SU-DHL-6 (cell line): ENCODE results near the gene SMG7.

Experiments
- H2AFZ ChIP-seq: fragments of 200-600 bp; sonication (generic); 2 replicates; pipeline ENCODE4 v1.6.1; 2014; ENCODE audit warnings: low read depth, mild to moderate bottlenecking, moderate library complexity, mixed read lengths, antibody characterized with exemption, low read length; ENCODE audit not compliant: severe bottlenecking
- H3F3A ChIP-seq: fragments of 200-600 bp; shearing (Covaris generic); 2 replicates; pipeline ENCODE4 v1.6.0; 2016; ENCODE audit warnings: antibody characterized with exemption, mild to moderate bottlenecking; ENCODE audit not compliant: insufficient read depth
- H3K27ac ChIP-seq: fragments of 200-600 bp; sonication (generic); 2 replicates; pipeline ENCODE4 v1.5.1; 2016; ENCODE audit warnings: low read depth, mild to moderate bottlenecking, low read length, moderate library complexity, mixed read lengths
- H3K27me3 ChIP-seq: fragments of 200-600 bp; sonication (generic), shearing (Covaris generic); 2 replicates; pipeline ENCODE4 v1.6.0; 2014; ENCODE audit warnings: mild to moderate bottlenecking, low read length
- H3K36me3 ChIP-seq: fragments of 200-600 bp; sonication (generic); 2 replicates; pipeline ENCODE4 v1.6.1; 2014; ENCODE audit warnings: mild to moderate bottlenecking, low read length, mixed read lengths
- H3K4me2 ChIP-seq: fragments of 300-600, 200-600 bp; shearing (Covaris generic), sonication (generic); 2 replicates; pipeline ENCODE4 v1.6.0; 2014; ENCODE audit warnings: low read length, low read depth, mild to moderate bottlenecking; ENCODE audit not compliant: poor library complexity, severe bottlenecking
- H3K4me3 ChIP-seq: fragments of 200-600 bp; sonication (generic); 2 replicates; pipeline ENCODE4 v1.5.1; 2014; ENCODE audit warnings: antibody characterized with exemption, low read length, mild to moderate bottlenecking, mixed read lengths; ENCODE audit not compliant: insufficient read depth, poor library complexity, severe bottlenecking
- H3K79me2 ChIP-seq: fragments of 200-600 bp; sonication (generic); 2 replicates; pipeline ENCODE4 v1.6.1; 2014; ENCODE audit warnings: mild to moderate bottlenecking, low read length, moderate library complexity; ENCODE audit not compliant: insufficient read depth
- H3K9ac ChIP-seq: fragments of 200-600 bp; sonication (generic); 2 replicates; pipeline ENCODE4 v1.7.0; 2014; ENCODE audit warnings: mild to moderate bottlenecking, low read length
- H3K9me2 ChIP-seq: fragments of 200-600 bp; sonication (generic); replicated peaks from 2 replicates; pipeline ENCODE4 v1.6.1; 2014; ENCODE audit warnings: low read length; ENCODE audit not compliant: insufficient read depth
- H3K9me3 ChIP-seq: fragments of 200-600 bp; sonication (generic); 2 replicates; pipeline ENCODE4 v1.6.1; 2014; ENCODE audit warnings: low read length, mixed read lengths; ENCODE audit not compliant: insufficient read depth
- H4K20me1 ChIP-seq: fragments of 200-600 bp; sonication (generic); 2 replicates; pipeline ENCODE4 v1.6.1; 2014; ENCODE audit warnings: low read depth, mild to moderate bottlenecking, antibody characterized with exemption, low read length, moderate library complexity, mixed read lengths
- CTCF ChIP-seq: fragments of 200-600 bp; sonication (generic); IDR thresholded peaks from one replicate; pipeline ENCODE4 v1.5.1; 2017; ENCODE audit warnings: antibody characterized with exemption, mild to moderate bottlenecking, low read length, moderate library complexity; ENCODE audit not compliant: insufficient read depth, poor library complexity, severe bottlenecking
- EZH2phosphoT487 ChIP-seq: fragments of 200-600 bp; sonication (generic), shearing (Covaris generic); conservative IDR thresholded peaks from 2 replicates; pipeline ENCODE4 v1.6.1; 2018; ENCODE audit warnings: mild to moderate bottlenecking, antibody characterized with exemption, low read length, moderate library complexity, mixed read lengths

The SMG7 gene

GRCh38 chr1:183572721-183573120 is 100.4 kb downstream of the SMG7 start:
- no peaks in the 10 kb centered on the region for H3K9me3 ChIP-seq
- H3F3A ChIP-seq = no peaks in the 10 kb centered on the region
- H3K4me2 ChIP-seq = no peak overlapping the region
- H4K20me1 ChIP-seq = no peaks in the 10 kb centered on the region
- H3K79me2 ChIP-seq = no peaks in the 10 kb centered on the region
- no peak for TF ChIP-seq CTCF
- TF ChIP-seq EZH2phosphoT487 = no peak
- H3K36me3 ChIP-seq = no peaks in the 10 kb centered on the region
- H3K27ac ChIP-seq = no peak overlapping the region
- H3K27me3 ChIP-seq = no peaks in the 10 kb centered on the region
- H3K9me2 ChIP-seq = no peaks in the 10 kb centered on the region
- no peak overlapping the region for H2AFZ ChIP-seq
- H3K9ac ChIP-seq = no peak overlapping the region
- H3K4me3 ChIP-seq = no peak overlapping the region

- Histone ChIP-seq H4K20me1 (no peaks in the 10 kb centered on the region), H3K27ac (no peak overlapping the region), H3K4me2 (no peak overlapping the region), H3K27me3 (no peaks in the 10 kb centered on the region), H3K4me3 (no peak overlapping the region), H2AFZ (no peak overlapping the region), H3K36me3 (no peaks in the 10 kb centered on the region), H3K9me2 (no peaks in the 10 kb centered on the region), H3K79me2 (no peaks in the 10 kb centered on the region), H3K9me3 (no peaks in the 10 kb centered on the region), H3K9ac (no peak overlapping the region), H3F3A (no peaks in the 10 kb centered on the region)
- TF ChIP-seq EZH2phosphoT487 (no peak), CTCF (no peak)
Measured at GRCh38 chr1:183575606-183576005, 103.3 kb downstream of the SMG7 start.

GRCh38 chr1:183576537-183576936 is 104.2 kb downstream of the SMG7 start:
- Histone ChIP-seq H3K27me3 (no peaks in the 10 kb centered on the region), H3F3A (no peaks in the 10 kb centered on the region), H3K9me3 (no peaks in the 10 kb centered on the region), H3K36me3 (no peaks in the 10 kb centered on the region), H3K79me2 (no peaks in the 10 kb centered on the region), H3K4me3 (no peak overlapping the region), H3K9me2 (no peaks in the 10 kb centered on the region), H3K27ac (no peak overlapping the region), H2AFZ (no peak overlapping the region), H3K9ac (no peak overlapping the region), H3K4me2 (no peak overlapping the region), H4K20me1 (no peaks in the 10 kb centered on the region)
- TF ChIP-seq EZH2phosphoT487 = no peak
- TF ChIP-seq CTCF = no peak
